ENCODE data around the gene NOS1.
"Not testable (repeated sequence)": the region's sequence is repeated elsewhere in the genome, so short reads cannot be mapped to it uniquely, and the experiment has no call there.

Gene NOS1

DNA sequence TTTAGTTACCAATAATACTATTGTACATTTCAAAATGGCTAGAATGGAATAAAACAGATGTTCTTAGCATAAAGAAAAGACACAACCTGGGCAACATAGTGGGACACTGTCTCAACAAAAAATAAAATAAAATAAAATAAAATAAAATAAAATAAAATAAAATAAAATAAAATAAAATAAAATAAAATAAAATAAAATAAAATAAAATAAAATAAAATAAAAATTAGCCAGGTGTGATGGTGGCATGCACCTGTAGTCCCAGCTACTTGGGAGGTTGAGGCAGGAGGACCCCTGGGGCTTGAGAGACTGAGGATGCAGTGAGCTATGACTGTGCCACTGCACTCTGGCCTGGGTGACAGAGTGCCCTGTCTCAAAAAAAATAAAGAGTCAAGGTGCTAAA, 37.1 kb upstream of the NOS1 start:
- H3K14ac ChIP-seq (ENCODE audit: low read length); H3K4me1 ChIP-seq (ENCODE audit: control insufficient read depth in 1 of 2, insufficient read depth in 2 of 2, low read length in 2 of 2); H3K79me1 ChIP-seq (ENCODE audit: low read length); H3K27me3 ChIP-seq (ENCODE audit: insufficient read depth, low read length); H3K79me2 ChIP-seq (ENCODE audit: control insufficient read depth, insufficient read depth, low read length, poor library complexity); H3K23ac ChIP-seq (ENCODE audit: low read length); H2AK5ac ChIP-seq (ENCODE audit: low read length); H4K12ac ChIP-seq (ENCODE audit: low read depth, low read length); H3K4me2 ChIP-seq (ENCODE audit: low read length); H4K91ac ChIP-seq (ENCODE audit: low read depth, low read length); H3K36me3 ChIP-seq (ENCODE audit: control insufficient read depth in 1 of 2, insufficient read depth in 2 of 2, low read length in 2 of 2); H3K18ac ChIP-seq (ENCODE audit: low read length); H3K27ac ChIP-seq (ENCODE audit: low read depth, low read length); H2BK120ac ChIP-seq (ENCODE audit: insufficient read depth, low read length, poor library complexity); H2AFZ ChIP-seq (ENCODE audit: insufficient read depth, low read length, poor library complexity); DNase-seq; H3K4ac ChIP-seq (ENCODE audit: low read depth, low read length); H2BK5ac ChIP-seq (ENCODE audit: low read depth, low read length, poor library complexity); H3K9ac ChIP-seq (ENCODE audit: low read length); H2BK12ac ChIP-seq (ENCODE audit: low read length); H4K8ac ChIP-seq (ENCODE audit: low read depth, low read length); H3K4me3 ChIP-seq (ENCODE audit: low read depth, low read length); H3K9me3 ChIP-seq (ENCODE audit: insufficient read depth, low read depth, low read length): not testable (repeated sequence)

GRCh38 chr12:117395766-117396165, 34.3 kb upstream of the NOS1 start:
- Histone ChIP-seq H2AFZ (ENCODE audit: insufficient read depth, low read length, poor library complexity) (no peak overlapping the region), H2BK12ac (ENCODE audit: low read length) (no peak overlapping the region), H2BK120ac (ENCODE audit: insufficient read depth, low read length, poor library complexity) (no peak overlapping the region), H3K4me3 (ENCODE audit: low read depth, low read length) (no peak overlapping the region), H3K4me2 (ENCODE audit: low read length) (no peak overlapping the region), H3K27me3 (ENCODE audit: insufficient read depth, low read length) (no peaks in the 10 kb centered on the region), H2AK5ac (ENCODE audit: low read length) (no peak overlapping the region), H3K36me3 (ENCODE audit: control insufficient read depth in 1 of 2, insufficient read depth in 2 of 2, low read length in 2 of 2) (no peaks in the 10 kb centered on the region), H3K27ac (ENCODE audit: low read depth, low read length) (no peak overlapping the region), H3K4ac (ENCODE audit: low read depth, low read length) (no peak overlapping the region), H3K4me1 (ENCODE audit: control insufficient read depth in 1 of 2, insufficient read depth in 2 of 2, low read length in 2 of 2) (no peaks in the 10 kb centered on the region), H3K9me3 (ENCODE audit: insufficient read depth, low read depth, low read length) (peaks cover 4% of the 10 kb centered on the region), H4K8ac (ENCODE audit: low read depth, low read length) (no peak overlapping the region), H4K91ac (ENCODE audit: low read depth, low read length) (no peak overlapping the region), H3K23ac (ENCODE audit: low read length) (no peak overlapping the region), H3K18ac (ENCODE audit: low read length) (no peak overlapping the region), H2BK5ac (ENCODE audit: low read depth, low read length, poor library complexity) (no peak overlapping the region), H3K9ac (ENCODE audit: low read length) (no peak overlapping the region), H3K79me2 (ENCODE audit: control insufficient read depth, insufficient read depth, low read length, poor library complexity) (no peaks in the 10 kb centered on the region), H3K79me1 (ENCODE audit: low read length) (no peaks in the 10 kb centered on the region), H3K14ac (ENCODE audit: low read length) (no peak overlapping the region), H4K12ac (ENCODE audit: low read depth, low read length) (no peak overlapping the region)
- no peak for DNase-seq

- Histone ChIP-seq H4K91ac (ENCODE audit: low read depth, low read length) (no peak overlapping the region), H3K79me2 (ENCODE audit: control insufficient read depth, insufficient read depth, low read length, poor library complexity) (no peaks in the 10 kb centered on the region), H4K8ac (ENCODE audit: low read depth, low read length) (no peak overlapping the region), H3K9ac (ENCODE audit: low read length) (no peak overlapping the region), H3K4me2 (ENCODE audit: low read length) (no peak overlapping the region), H2AK5ac (ENCODE audit: low read length) (no peak overlapping the region), H4K12ac (ENCODE audit: low read depth, low read length) (no peak overlapping the region), H3K4me3 (ENCODE audit: low read depth, low read length) (no peak overlapping the region), H2AFZ (ENCODE audit: insufficient read depth, low read length, poor library complexity) (no peak overlapping the region), H3K79me1 (ENCODE audit: low read length) (no peaks in the 10 kb centered on the region), H3K27ac (ENCODE audit: low read depth, low read length) (no peak overlapping the region), H3K14ac (ENCODE audit: low read length) (no peak overlapping the region), H3K23ac (ENCODE audit: low read length) (no peak overlapping the region), H3K4ac (ENCODE audit: low read depth, low read length) (no peak overlapping the region), H2BK5ac (ENCODE audit: low read depth, low read length, poor library complexity) (no peak overlapping the region), H3K27me3 (ENCODE audit: insufficient read depth, low read length) (no peaks in the 10 kb centered on the region), H3K9me3 (ENCODE audit: insufficient read depth, low read depth, low read length) (peaks cover 4% of the 10 kb centered on the region), H2BK120ac (ENCODE audit: insufficient read depth, low read length, poor library complexity) (no peak overlapping the region), H3K4me1 (ENCODE audit: control insufficient read depth in 1 of 2, insufficient read depth in 2 of 2, low read length in 2 of 2) (no peaks in the 10 kb centered on the region), H3K18ac (ENCODE audit: low read length) (no peak overlapping the region), H3K36me3 (ENCODE audit: control insufficient read depth in 1 of 2, insufficient read depth in 2 of 2, low read length in 2 of 2) (no peaks in the 10 kb centered on the region), H2BK12ac (ENCODE audit: low read length) (no peak overlapping the region)
- peak; percentile 84 to 96 for DNase-seq
- no CpG with 5 or more reads among the region's 1 CpG for WGBS (ENCODE audit: extremely low coverage, insufficient coverage, insufficient read length)
Measured at GRCh38 chr12:117394491-117394890, 33.1 kb upstream of the NOS1 start.

GRCh38 chr12:117393656-117394055, 32.2 kb upstream of the NOS1 start:
- H3K18ac ChIP-seq (ENCODE audit: low read length) = no peak overlapping the region
- no peak overlapping the region for H2AFZ ChIP-seq (ENCODE audit: insufficient read depth, low read length, poor library complexity)
- no peak overlapping the region for H3K4me3 ChIP-seq (ENCODE audit: low read depth, low read length)
- H3K23ac ChIP-seq (ENCODE audit: low read length) = no peak overlapping the region
- H3K14ac ChIP-seq (ENCODE audit: low read length) = no peak overlapping the region
- no CpG with 5 or more reads among the region's 7 CpGs for WGBS (ENCODE audit: extremely low coverage, insufficient coverage, insufficient read length)
- no peaks in the 10 kb centered on the region for H3K27me3 ChIP-seq (ENCODE audit: insufficient read depth, low read length)
- no peak overlapping the region for H4K12ac ChIP-seq (ENCODE audit: low read depth, low read length)
- no peak overlapping the region for H2AK5ac ChIP-seq (ENCODE audit: low read length)
- H4K8ac ChIP-seq (ENCODE audit: low read depth, low read length) = no peak overlapping the region
- no peaks in the 10 kb centered on the region for H3K79me1 ChIP-seq (ENCODE audit: low read length)
- H3K36me3 ChIP-seq (ENCODE audit: control insufficient read depth in 1 of 2, insufficient read depth in 2 of 2, low read length in 2 of 2) = no peaks in the 10 kb centered on the region
- H2BK5ac ChIP-seq (ENCODE audit: low read depth, low read length, poor library complexity) = no peak overlapping the region
- peak; percentile 59 to 86 for DNase-seq
- H3K9ac ChIP-seq (ENCODE audit: low read length) = no peak overlapping the region
- H3K4me2 ChIP-seq (ENCODE audit: low read length) = no peak overlapping the region
- H3K4me1 ChIP-seq (ENCODE audit: control insufficient read depth in 1 of 2, insufficient read depth in 2 of 2, low read length in 2 of 2) = no peaks in the 10 kb centered on the region
- peaks cover 4% of the 10 kb centered on the region for H3K9me3 ChIP-seq (ENCODE audit: insufficient read depth, low read depth, low read length)
- no peak overlapping the region for H3K27ac ChIP-seq (ENCODE audit: low read depth, low read length)
- no peak overlapping the region for H4K91ac ChIP-seq (ENCODE audit: low read depth, low read length)
- H2BK12ac ChIP-seq (ENCODE audit: low read length) = no peak overlapping the region
- H3K79me2 ChIP-seq (ENCODE audit: control insufficient read depth, insufficient read depth, low read length, poor library complexity) = no peaks in the 10 kb centered on the region
- H2BK120ac ChIP-seq (ENCODE audit: insufficient read depth, low read length, poor library complexity) = no peak overlapping the region
- no peak overlapping the region for H3K4ac ChIP-seq (ENCODE audit: low read depth, low read length)

DNA sequence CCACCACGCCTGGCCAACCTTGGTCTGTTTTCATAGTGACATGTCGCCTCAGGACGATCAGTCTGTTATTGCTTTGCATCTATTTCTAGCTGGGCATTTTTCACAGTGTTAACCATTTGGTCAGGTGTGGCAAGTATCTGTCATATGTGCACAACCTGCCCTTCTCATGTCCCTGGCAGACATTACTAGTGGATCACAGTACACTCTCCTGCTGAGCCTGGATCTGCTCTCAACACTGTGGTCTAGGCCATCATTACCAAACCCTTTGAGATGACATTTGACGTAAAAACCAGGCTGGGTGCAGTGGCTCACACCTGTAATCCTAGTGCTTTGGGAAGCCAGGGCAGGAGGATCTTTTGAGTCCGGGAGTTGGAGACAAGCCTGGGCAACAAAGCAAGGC, 29.4 kb upstream of the NOS1 start:
- Histone ChIP-seq H3K9ac (ENCODE audit: low read length) (no peak overlapping the region), H3K4me2 (ENCODE audit: low read length) (no peak overlapping the region), H3K4me1 (ENCODE audit: control insufficient read depth in 1 of 2, insufficient read depth in 2 of 2, low read length in 2 of 2) (no peaks in the 10 kb centered on the region), H3K27ac (ENCODE audit: low read depth, low read length) (no peak overlapping the region), H4K91ac (ENCODE audit: low read depth, low read length) (no peak overlapping the region), H2BK12ac (ENCODE audit: low read length) (no peak overlapping the region), H3K79me2 (ENCODE audit: control insufficient read depth, insufficient read depth, low read length, poor library complexity) (no peaks in the 10 kb centered on the region), H3K9me3 (ENCODE audit: insufficient read depth, low read depth, low read length) (peaks cover 1% of the 10 kb centered on the region), H3K36me3 (ENCODE audit: control insufficient read depth in 1 of 2, insufficient read depth in 2 of 2, low read length in 2 of 2) (no peaks in the 10 kb centered on the region), H2AFZ (ENCODE audit: insufficient read depth, low read length, poor library complexity) (no peak overlapping the region), H3K23ac (ENCODE audit: low read length) (no peak overlapping the region), H3K4ac (ENCODE audit: low read depth, low read length) (no peak overlapping the region), H2BK120ac (ENCODE audit: insufficient read depth, low read length, poor library complexity) (no peak overlapping the region), H3K79me1 (ENCODE audit: low read length) (no peaks in the 10 kb centered on the region), H3K4me3 (ENCODE audit: low read depth, low read length) (no peak overlapping the region), H4K8ac (ENCODE audit: low read depth, low read length) (no peak overlapping the region), H2AK5ac (ENCODE audit: low read length) (no peak overlapping the region), H3K18ac (ENCODE audit: low read length) (no peak overlapping the region), H3K14ac (ENCODE audit: low read length) (no peak overlapping the region), H2BK5ac (ENCODE audit: low read depth, low read length, poor library complexity) (no peak overlapping the region), H3K27me3 (ENCODE audit: insufficient read depth, low read length) (no peaks in the 10 kb centered on the region), H4K12ac (ENCODE audit: low read depth, low read length) (no peak overlapping the region)
- no CpG with 5 or more reads among the region's 5 CpGs for WGBS (ENCODE audit: extremely low coverage, insufficient coverage, insufficient read length)
- no peak for DNase-seq

Measured in trophoblast cell (in vitro differentiated cells and primary cell).